Medulla oblongata (tissue), 1 donor: ENCODE data around the gene ALS2.

ENCODE experiments used
- DNase-seq: peaks from one replicate; pipeline ENCODE4 v3.0.0-alpha.2; 2015; ENCODE audit errors: extremely low spot score

Gene ALS2

GRCh38 chr2:201754717-201755415 is 25.9 kb downstream of the ALS2 start:
- no peak for DNase-seq

- DNase-seq, result no peak
These were observed 29.2 kb downstream of the ALS2 start for GRCh38 chr2:201751566-201751965.

- DNase-seq, result no peak
These were observed 34.2 kb downstream of the ALS2 start for GRCh38 chr2:201746551-201746950.

GRCh38 chr2:201735486-201735885 is 45.2 kb downstream of the ALS2 start:
- no peak for DNase-seq

- DNase-seq, result no peak
These were observed 46.6 kb downstream of the ALS2 start for GRCh38 chr2:201734111-201734510.

GRCh38 chr2:201733544-201733943 is 47.2 kb downstream of the ALS2 start:
- DNase-seq, result no peak

- no peak for DNase-seq
These were observed 50.0 kb downstream of the ALS2 start for GRCh38 chr2:201730651-201731285.

- DNase-seq, result no peak
These were observed 65.3 kb downstream of the ALS2 start for GRCh38 chr2:201715459-201715858.

- no peak for DNase-seq
These were observed 68.0 kb downstream of the ALS2 start for GRCh38 chr2:201712726-201713125.

GRCh38 chr2:201709747-201710146 is 71.0 kb downstream of the ALS2 start:
- no peak for DNase-seq

- DNase-seq, result no peak
These were observed 71.7 kb downstream of the ALS2 start for GRCh38 chr2:201709049-201709448.

- DNase-seq, result no peak
These were observed 73.0 kb downstream of the ALS2 start for GRCh38 chr2:201707753-201708152.

GRCh38 chr2:201707142-201707541 is 73.6 kb downstream of the ALS2 start:
- DNase-seq, result no peak

- no peak for DNase-seq
These were observed 76.2 kb downstream of the ALS2 start for GRCh38 chr2:201704536-201704935.

- DNase-seq, result no peak
These were observed 79.1 kb downstream of the ALS2 start for GRCh38 chr2:201701646-201702045.

GRCh38 chr2:201699416-201699815 is 81.3 kb downstream of the ALS2 start:
- DNase-seq, result peak; percentile 20

GRCh38 chr2:201698588-201699226 is 82.0 kb downstream of the ALS2 start, which contains the start of gene MPP4:
Gene MPP4, minus strand, starts transcription at chr2:201698644. Its CDS starts 4,690 bp downstream, at chr2:201693954.
- no peak for DNase-seq

- DNase-seq, result no peak
These were observed 82.8 kb downstream of the ALS2 start for GRCh38 chr2:201697899-201698298.

GRCh38 chr2:201696151-201696659 is 84.5 kb downstream of the ALS2 start:
- DNase-seq, result peak; percentile 21

GRCh38 chr2:201685156-201685555 is 95.6 kb downstream of the ALS2 start:
- no peak for DNase-seq

GRCh38 chr2:201680743-201681142 is 100.0 kb downstream of the ALS2 start:
- no peak for DNase-seq

GRCh38 chr2:201678401-201678800 is 102.3 kb downstream of the ALS2 start:
- no peak for DNase-seq

- DNase-seq, result no peak
These were observed 105.3 kb downstream of the ALS2 start for GRCh38 chr2:201675454-201675853.
